ACHN (cell line): ENCODE measurements around the gene SYNGR2.
A peak's percentile ranks its signal among the peaks of the same experiment; 100 is the strongest.

Source experiments
- DNase-seq: peaks from one replicate; pipeline ENCODE4 v3.0.0-alpha.2; 2015
- in situ Hi-C: cut with HindIII; loops from 2 replicates; pipeline ENCODE4 v1.10.0; 2017; ENCODE audit warnings: low sequenced_read_pairs, low pct_ligation_motif_present, low pct_unique_long_range_greater_than_20kb

The SYNGR2 gene

GRCh38 chr17:78140169-78141051, 28.0 kb upstream of the SYNGR2 start:
- in situ Hi-C loops: no loop called here
- peak; percentile 95 for DNase-seq

GRCh38 chr17:78141437-78142118, 26.8 kb upstream of the SYNGR2 start:
- DNase-seq: no peak
- in situ Hi-C loops: no loop called here

GRCh38 chr17:78142119-78142861, 26.1 kb upstream of the SYNGR2 start:
- in situ Hi-C loops: no loop called here
- DNase-seq: peak; percentile 76

GRCh38 chr17:78143214-78144146, 24.9 kb upstream of the SYNGR2 start:
- in situ Hi-C loops: no loop called here

GRCh38 chr17:78144147-78144719, 24.1 kb upstream of the SYNGR2 start:
- DNase-seq: peak; percentile 80
- in situ Hi-C loops: no loop called here

More at GRCh38 chr17:78143214-78144146, 24.9 kb upstream of the SYNGR2 start:
- no peak for DNase-seq

- in situ Hi-C loops: no loop called here
- DNase-seq: peak; percentile 30
Measured at GRCh38 chr17:78144736-78145641, 23.4 kb upstream of the SYNGR2 start.

- no peak for DNase-seq
- in situ Hi-C loops: no loop called here
Measured at GRCh38 chr17:78146471-78146869, 21.9 kb upstream of the SYNGR2 start.

GRCh38 chr17:78146881-78147280, 21.5 kb upstream of the SYNGR2 start:
- in situ Hi-C loops: no loop called here
- DNase-seq: no peak

GRCh38 chr17:78147315-78147998, 20.9 kb upstream of the SYNGR2 start:
- in situ Hi-C loops: no loop called here

GRCh38 chr17:78148286-78149016, 19.9 kb upstream of the SYNGR2 start:
- no peak for DNase-seq
- in situ Hi-C loops: no loop called here

More at GRCh38 chr17:78147315-78147998, 20.9 kb upstream of the SYNGR2 start:
- DNase-seq: no peak

- peak; percentile 97 for DNase-seq
- in situ Hi-C loops: no loop called here
Measured at GRCh38 chr17:78151514-78152008, 16.8 kb upstream of the SYNGR2 start.

GRCh38 chr17:78154903-78155811, 13.2 kb upstream of the SYNGR2 start:
- in situ Hi-C loops: no loop called here

GRCh38 chr17:78159575-78160158, 8.7 kb upstream of the SYNGR2 start:
- no peak for DNase-seq
- in situ Hi-C loops: no loop called here

More at GRCh38 chr17:78154903-78155811, 13.2 kb upstream of the SYNGR2 start:
- no peak for DNase-seq
